Measurements from ENCODE around the gene APOB. TPM values are rescaled to one million over a fixed set of nuclear protein-coding genes. Genes with fewer than 3 reads are reported as not detected.

The APOB gene
- polyA plus RNA-seq, 4 donors: 0.62 to 10.0 (median 1.7) TPM

DNA sequence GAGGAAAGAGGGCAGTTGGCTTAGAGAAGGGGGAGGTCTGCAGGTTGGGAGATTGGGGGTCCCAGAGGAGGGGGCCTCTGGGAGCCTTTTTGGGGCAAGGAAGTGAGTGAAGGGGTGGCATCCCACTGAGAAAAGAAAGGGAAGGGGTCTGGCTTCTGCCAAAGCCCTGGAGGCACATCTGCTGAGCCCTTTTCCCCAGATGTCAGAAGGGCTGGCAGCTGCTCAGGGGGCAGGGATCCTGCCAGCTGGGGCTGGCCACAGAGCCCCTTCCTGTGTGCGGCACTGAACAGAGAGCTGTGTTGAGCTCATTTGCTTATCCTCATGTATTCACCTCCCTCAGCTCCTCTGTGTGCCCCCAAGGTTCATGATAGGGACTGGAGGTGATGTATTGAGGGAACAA lies 54.5 kb downstream of the APOB start:
- no peak for DNase-seq (ENCODE audit: low read depth in 4 of 4, low spot score in 3 of 4)

DNA sequence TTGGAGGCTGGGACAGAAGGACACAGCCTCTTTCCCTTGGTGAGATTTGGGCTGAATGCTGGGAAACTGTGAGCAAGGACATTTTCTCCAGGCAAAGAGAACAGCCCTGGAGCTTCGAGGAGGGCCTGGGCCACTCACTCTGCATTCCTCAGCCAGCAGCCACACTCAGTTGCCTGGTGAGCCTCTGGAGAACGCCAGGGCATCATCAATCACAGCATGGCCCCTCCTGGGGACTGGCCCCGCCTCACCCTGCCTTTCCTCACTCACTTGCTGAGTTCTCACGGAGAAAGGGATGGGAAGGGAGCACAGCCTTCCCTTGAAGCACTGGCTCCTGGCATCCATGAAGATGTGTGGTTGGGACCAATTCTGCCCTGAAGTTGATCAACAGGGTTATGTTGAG lies 55.0 kb downstream of the APOB start:
- no peak for DNase-seq (ENCODE audit: low read depth in 4 of 4, low spot score in 3 of 4)

DNA sequence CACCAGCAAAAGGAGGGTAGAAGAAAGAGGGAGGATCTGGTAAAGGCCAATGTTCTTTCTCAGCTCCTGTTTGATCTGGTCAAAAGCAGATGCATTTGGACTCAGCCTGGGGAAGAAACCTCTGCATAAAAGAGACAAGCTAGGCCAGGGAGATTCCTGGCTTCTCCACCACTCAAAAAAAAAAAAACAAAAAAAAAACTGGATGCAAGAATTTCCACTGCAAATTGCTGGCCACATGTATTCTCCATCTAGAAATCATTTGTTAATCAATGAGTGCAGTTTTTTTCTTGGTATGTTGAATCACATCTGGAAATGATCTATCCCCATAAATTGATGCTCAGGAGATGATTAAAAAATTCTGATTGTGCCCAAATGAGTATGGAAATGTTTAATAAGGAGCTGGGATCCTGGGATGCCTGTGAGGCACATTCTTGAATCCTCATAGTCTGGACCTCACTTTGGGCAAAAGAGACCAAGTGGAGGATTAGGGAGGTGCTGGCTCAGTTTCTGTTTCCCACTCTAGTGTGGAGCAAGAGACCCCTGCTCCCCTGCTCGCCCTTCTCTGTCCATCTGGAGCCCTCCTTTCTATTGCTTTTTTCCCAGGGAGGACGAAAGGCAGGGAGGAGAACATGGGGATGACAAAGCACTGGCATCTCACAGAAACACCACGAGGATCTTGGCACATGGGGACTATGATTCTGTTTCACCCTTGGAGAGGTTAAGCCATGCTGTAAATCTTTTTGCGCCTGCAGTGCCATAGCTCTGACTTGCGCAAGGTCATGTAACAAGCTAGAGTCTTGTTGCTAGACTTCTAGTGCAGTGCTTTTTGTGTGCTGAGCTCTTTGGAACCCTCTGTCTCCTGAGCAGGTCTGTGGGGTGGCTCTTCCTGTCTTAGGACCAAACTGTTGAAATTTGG lies 57.6 kb downstream of the APOB start:
- no peak for DNase-seq (ENCODE audit: low read depth in 4 of 4, low spot score in 3 of 4)

DNA sequence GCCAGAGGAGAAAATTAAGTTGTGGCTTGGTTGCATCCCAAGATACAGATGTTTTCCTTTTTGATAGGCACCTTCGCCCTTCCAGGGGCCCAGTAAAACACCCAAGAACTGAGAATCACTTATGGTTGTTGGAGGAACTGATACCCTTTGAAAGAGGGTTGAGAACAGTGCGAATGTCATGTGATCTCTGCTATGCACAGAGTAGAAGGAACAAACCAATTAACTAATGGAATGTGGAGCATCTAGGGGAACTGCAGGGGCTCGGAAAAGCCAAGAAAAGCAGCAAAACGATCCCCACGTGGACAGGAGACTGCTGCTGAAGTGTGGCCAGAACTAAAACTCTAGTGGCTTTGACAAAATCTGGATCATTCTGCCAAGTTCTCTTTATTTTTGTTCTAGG lies 58.8 kb downstream of the APOB start:
- DNase-seq (ENCODE audit: low read depth in 4 of 4, low spot score in 3 of 4): no peak

DNA sequence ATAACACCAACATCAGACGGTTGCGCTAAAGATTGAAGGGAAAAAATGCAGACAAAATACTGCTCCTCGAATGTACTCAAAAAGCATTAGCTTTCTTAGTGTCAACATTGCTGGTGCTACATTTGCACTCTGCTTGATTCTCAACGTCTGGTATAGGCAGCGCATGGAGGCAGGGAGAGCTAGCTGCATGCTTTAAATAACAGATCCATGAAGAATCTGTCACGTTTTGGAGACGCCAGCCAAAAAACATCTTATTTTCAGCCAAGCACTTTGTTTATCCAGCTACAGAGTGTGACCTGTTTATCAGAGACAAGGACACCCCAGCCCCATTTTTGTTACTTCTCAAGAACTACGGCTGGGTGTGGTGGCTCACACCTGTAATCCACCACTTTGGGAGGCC lies 59.5 kb downstream of the APOB start:
- peak in 1 of 4 donors; percentile 18 for DNase-seq (ENCODE audit: low read depth in 4 of 4, low spot score in 3 of 4)

DNA sequence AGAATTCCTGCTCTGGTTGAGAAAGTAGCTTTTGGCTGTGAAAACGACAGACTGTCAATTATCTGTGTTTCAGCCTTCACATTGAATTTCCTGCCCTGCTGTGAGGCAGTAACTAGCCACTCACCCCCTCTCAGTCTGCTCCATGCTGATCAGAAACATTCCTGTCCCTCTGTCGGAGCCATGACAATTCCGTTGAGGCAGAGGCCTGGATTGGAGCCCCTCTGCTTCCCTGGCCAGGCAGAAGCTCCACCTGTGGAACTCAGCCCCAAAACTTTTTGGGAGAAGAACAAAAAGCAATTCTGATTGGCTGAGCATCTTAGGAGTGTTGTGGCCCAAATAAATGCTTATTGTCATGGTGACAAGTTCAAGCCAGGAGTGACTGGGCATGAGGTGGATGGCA lies 60.0 kb downstream of the APOB start:
- DNase-seq (ENCODE audit: low read depth in 4 of 4, low spot score in 3 of 4): no peak

DNA sequence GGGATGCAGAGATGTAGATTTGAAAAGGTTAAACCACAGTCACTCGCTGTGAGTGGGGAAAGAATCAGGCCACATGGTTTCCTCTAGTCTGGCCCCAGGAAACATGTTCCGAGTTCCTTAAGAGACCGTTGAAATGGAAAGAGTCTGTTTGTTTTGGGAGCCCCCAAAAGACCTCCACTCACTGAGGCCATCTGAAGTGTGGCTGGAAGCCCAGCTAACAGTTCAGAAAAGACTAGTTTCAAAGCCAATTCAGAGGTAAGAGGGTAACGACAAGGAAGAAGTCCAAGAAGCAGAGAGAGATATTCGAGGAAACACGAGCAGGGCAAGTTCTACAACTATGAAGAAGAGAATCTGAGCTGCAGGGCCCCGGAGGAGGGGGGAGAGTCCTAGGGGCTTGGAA lies 61.0 kb downstream of the APOB start:
- no peak for DNase-seq (ENCODE audit: low read depth in 4 of 4, low spot score in 3 of 4)

DNA sequence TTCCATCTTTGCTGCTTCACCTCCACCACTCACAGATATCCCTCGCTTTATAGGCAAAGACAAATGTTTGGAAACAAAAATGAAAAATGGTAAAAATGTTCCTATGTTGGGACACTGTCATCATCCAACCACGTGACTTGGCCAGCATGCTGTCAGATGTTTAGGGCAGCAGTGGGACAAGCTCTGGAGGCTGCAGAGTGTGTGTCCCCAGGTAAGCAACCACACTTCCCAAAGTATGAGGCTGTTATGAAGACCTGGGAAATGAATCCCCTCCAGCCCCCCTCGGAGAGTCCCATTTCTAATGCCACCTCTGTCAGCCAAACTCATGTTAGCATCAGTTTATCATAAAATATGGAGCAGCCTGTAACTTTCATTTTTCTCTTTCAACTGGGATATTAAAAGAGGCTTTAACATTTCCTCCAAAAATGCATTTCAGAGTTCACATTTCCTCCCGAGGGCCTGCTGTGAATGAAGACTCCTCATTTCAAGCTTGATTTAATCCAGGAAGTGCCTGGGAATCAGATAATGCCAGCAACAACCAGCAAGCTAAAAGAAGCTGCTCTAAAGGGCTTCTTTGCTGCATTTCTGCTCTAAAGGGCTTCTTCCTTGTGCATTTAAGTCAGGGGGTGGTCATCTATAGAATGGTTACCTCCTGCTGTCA lies 66.2 kb downstream of the APOB start:
- DNase-seq (ENCODE audit: low read depth in 4 of 4, low spot score in 3 of 4): no peak

DNA sequence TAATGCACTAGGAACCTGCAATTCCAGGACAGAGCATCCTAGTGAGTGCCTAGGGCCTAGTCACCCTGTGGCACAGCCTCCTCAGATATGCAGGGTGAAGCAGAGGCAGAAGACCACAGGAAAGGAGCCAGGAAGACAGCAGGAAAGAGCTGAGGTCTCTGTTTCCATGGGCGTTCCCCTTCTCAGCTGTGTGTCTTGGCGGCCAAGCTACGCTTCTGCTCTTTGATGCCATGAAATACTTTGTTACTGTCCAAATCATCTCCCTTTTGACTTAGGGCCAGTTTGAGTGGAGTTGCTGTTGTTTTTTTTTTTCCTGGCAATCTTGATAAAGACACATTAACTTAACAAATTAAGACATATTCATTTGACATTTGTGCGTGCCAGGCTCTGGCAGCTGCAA lies 67.3 kb downstream of the APOB start:
- no peak for DNase-seq (ENCODE audit: low read depth in 4 of 4, low spot score in 3 of 4)

DNA sequence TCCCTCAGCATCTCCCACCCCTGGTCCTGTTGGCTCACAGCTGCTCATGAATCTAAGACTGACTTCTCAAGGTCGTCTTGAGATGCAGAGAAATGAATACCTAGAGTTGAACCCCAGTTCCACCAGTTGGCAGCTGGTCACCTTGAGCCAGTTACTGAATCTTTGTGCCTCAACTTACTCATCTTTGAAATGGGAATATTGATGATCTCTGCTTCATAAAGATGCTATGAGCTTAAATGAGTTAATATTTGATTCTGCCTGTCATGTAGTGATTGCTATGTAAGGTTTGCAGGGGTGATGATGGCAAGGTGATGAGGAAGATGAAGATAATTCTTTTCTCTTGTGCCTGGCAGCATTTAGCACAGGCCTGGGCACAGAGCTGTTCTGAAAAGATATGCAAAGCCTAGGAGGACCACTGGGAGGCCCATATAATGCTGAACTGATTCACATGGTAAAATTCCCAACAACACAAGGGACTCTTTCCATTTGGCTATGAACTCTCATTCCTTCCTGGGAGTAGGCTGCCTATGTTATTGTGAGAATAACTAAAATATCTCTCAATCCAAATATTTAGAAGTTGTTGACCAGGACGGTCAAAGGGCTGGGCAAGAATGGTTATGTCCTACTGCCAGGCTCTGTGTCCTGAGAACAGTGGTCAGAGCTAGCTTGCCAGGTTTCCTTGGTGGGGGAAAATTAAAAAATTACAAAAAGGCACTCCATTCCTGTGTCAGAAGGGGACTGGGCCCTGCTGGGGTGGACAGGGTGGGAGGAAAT lies 70.9 kb downstream of the APOB start:
- DNase-seq (ENCODE audit: low read depth in 4 of 4, low spot score in 3 of 4): no peak

DNA sequence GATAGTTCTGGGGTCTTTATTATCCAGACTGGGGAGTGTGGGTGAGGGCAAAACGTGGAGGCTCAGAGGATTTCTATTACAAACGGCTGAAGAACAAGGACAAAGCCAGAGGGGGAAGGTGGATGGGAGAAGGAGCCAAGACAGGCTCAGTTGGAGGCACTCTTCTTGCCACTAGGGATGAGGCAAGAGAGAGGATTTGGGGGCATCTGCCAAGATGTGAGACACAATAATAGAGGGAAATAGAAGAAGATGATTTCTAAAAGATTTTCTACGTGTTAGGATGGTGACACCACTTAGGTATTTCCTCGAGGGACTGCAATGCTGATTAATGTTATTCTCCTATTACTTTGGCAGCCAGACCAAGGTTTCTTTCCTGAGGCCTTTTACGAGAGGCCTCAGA lies 71.8 kb downstream of the APOB start:
- no peak for DNase-seq (ENCODE audit: low read depth in 4 of 4, low spot score in 3 of 4)

DNA sequence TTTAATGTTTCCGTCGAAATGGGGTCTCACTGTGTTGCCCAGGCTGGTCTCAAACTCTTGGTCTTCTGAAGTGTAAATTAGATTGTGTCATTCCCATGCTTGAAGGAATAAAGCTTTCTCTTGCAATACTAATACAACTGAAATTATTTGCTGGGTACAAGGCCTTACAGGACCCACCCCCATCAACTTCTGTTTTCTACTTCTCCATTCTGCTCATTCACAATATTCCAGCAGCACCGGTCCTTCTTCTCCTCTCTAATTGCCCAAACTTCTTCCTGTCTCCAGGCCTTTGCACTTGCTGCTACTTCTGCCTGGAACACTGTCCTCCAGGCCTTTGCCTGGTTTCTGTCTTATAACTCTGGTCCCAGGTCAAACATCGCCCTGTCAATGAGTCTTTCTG lies 73.8 kb downstream of the APOB start:
- no peak for DNase-seq (ENCODE audit: low read depth in 4 of 4, low spot score in 3 of 4)

DNA sequence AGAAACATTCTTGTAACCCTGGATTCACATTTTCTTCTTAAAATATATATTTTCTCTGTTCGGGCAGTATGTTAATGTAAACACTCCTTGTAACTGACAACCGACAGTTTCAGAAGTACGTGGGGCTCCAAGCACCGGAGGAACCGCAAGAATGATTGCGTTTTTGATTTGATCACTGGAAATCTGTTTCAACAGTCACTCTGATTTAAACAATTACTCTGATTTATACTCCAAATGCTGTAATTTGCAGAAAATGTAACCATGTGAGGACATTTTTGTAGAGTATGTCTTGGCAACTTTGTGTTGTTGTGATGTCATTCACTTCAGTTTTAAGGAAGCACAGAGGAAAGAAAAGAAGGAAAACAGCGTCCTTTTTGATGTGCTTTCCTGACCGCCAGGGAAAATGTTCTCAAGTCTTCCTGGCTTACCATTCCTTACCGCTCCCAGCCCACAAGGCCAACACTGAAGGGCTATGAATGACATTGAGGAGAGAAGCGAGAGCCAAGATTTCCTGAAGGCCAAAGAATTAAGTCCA lies 77.7 kb downstream of the APOB start:
- DNase-seq (ENCODE audit: low read depth in 4 of 4, low spot score in 3 of 4): no peak

DNA sequence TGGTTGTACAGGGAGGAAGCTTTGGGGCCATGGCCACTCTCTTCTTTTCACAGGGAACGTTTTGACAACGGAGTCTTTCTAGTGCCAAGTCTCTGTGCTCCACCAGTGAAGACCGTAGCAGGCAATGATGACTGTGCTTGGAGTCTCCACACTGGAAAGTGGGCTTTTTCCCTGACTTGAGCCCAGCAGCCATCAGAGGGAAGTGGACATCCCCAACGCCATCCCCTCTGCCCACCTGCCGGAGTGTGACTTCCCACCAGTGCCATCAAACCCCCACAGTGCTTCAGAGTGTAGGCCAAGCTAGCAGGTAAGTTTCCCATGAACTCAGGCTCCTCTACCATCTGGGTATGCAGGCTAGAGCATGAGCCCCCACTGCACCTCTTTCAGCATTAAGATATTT lies 78.7 kb downstream of the APOB start:
- DNase-seq (ENCODE audit: low read depth in 4 of 4, low spot score in 3 of 4): no peak

DNA sequence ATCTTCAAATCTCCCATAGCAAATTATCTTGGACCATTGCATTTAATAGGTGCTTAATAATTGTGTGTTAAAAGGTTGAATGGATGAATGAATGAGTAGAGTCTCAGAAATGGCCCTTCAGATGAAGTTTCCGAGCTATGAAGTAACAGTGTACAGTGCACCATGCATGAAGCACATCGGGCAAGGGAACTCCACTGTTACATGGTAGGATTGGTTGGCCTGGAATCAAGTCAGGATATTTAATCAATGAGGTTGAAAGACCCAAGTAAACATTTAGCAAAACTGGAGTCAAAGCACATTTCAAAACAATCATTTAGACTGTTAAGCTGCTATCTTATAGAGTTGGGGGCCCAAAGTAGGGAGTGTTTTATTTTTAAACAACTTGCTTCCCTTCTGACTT lies 80.0 kb downstream of the APOB start:
- DNase-seq (ENCODE audit: low read depth in 4 of 4, low spot score in 3 of 4): no peak

DNA sequence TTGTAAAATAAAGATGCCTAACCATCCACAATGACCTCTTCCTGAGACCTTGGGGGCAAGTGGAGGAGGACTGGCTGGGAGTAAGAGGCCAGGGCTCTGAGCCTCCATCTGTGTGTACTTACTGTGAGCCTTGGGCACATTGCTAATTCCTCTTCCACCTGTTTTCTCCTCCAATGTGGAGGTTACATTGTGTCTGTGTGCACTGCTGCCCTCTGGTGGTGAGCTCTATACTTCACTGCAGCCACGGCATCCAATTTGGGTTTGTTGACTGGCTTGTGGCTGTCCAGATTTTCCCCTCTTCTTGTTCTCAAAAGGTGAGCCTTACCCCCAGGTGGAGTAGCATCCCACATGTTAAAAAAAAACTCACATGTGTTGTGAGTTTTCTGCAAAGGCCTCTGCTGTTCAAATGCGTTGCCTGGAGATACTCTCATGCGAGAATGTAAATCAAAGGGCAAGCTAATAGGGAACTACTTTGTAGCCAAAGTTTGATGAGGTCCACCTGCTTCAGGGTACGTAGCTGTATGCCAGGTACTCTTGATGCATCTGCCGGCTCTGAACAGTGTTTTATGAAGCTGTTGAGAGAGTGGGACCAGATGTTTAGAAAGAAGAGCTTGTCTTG lies 80.8 kb downstream of the APOB start:
- peak in 1 of 4 donors; percentile 42 for DNase-seq (ENCODE audit: low read depth in 4 of 4, low spot score in 3 of 4)

DNA sequence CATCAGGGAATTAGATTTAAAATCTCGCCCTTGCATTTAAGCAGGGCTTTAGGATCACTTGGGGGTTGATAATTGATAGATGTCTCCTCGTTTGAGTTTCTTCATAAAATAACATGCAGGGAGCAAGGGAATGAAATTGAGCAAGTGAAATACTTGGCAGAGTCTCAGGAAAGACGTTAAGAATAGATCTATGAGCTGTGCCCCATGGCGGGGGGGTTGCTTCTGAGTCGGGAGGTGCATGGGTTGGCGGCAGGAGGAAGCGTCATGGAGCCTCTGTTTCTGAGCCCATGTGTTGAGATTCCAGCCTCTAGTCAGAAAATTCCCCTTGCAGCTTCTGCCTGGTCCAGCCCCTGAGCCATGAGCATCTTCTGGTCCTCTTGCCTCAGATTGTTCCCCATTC lies 82.0 kb downstream of the APOB start:
- no peak for DNase-seq (ENCODE audit: low read depth in 4 of 4, low spot score in 3 of 4)

DNA sequence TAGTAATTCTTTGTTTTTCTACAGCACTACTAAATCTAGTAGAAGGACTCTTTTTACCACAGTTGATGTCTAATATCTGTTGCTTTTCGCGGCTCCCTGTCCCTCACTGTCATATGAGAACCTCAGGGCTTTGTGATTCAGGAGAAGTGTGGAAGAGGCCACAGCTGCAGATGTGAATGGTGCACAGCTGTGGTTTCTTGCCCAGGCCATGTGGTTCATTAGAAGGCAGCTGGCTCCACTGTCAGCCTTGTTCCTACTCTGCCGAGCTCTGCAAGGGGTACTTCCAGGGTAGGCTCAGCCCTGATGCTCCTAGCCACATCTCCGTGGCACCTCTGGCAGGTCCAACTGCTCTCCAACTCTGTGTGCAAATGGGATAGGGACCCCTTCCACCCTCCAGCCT lies 83.9 kb downstream of the APOB start:
- no peak for DNase-seq (ENCODE audit: low read depth in 4 of 4, low spot score in 3 of 4)

DNA sequence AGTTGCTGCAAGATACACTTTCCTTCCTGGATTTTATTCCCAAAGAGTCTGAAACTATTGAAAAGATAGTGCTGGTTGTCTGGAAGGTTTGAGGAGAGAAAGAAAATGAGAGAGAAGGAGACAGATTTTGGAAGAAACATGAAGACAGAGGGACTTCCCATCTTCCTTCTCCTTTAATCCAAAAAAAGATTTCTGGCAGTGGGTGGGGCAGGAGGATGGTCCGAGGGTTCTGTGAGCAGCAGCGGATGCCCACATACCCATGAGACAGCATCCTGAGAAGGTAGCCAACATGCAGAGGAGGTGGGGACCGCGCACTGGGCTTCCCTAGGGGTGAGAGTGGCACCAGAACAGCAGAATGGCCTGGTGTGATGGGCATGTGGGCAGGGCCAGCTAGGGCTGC lies 84.6 kb downstream of the APOB start:
- DNase-seq (ENCODE audit: low read depth in 4 of 4, low spot score in 3 of 4): no peak

DNA sequence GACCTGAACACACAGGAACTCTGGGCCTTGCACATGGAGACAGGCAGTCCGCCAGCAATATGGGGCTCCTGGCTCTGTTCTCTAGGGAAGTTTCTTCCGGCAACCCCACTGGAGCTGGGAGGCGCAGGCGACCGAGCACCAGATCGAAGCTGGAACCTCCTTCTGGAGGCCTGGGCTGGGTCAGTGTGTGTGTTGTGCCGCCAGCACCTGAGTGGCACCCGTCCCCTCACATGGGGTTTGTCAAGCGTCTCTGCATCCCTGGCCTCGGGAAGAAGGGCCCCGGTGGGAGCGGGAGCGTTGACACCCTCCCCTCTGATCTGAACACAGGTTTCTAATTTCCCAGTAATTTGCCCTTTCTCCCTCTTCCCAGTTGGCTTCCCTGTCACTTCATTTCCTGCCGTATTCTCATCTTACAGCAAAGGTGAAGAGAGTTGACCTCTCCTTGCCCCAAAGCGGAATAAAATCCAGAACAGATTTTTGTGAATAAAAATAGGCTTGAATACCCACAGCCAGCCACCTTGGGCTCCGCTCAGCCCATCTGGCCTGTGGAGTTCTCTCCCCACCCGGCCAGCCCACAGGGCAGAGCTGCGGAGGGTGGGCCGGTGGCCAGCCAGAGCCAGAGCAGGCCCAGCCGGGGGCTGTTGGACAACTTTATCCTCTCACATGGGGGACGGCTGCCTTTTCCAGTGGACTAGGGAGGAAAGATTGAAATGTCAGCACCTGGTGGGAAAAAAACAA lies 85.9 kb downstream of the APOB start:
- DNase-seq (ENCODE audit: low read depth in 4 of 4, low spot score in 3 of 4): no peak

Data from left renal pelvis (tissue), 4 donors.